Thymus (tissue), 11 donors: ENCODE data around the gene DTNBP1. TPM values are rescaled to one million over a fixed set of nuclear protein-coding genes. Genes with fewer than 3 reads are reported as not detected.

Source experiments
- DNase-seq, 9 donors: peaks; one replicate each; pipeline ENCODE4 v3.0.0-alpha.2; 2013; ENCODE audit warnings: low spot score in 9 of 9, low read depth in 6 of 9, missing footprints in 1 of 9
- H3K27ac ChIP-seq, 2 donors: one replicate each; pipeline ENCODE4 v1.5.1; 2013; ENCODE audit warnings: control low read depth in 1 of 2, low read depth in 1 of 2, low read length in 1 of 2, mild to moderate bottlenecking in 1 of 2, moderate library complexity in 1 of 2
- H3K27me3 ChIP-seq, 2 donors: one replicate each; pipeline ENCODE4 v1.5.1; 2013; ENCODE audit warnings: low read length in 1 of 2; ENCODE audit not compliant: control insufficient read depth in 2 of 2, insufficient read depth in 1 of 2
- H3K36me3 ChIP-seq, 2 donors: one replicate each; pipeline ENCODE4 v1.5.1; 2013; ENCODE audit warnings: low read length in 1 of 2, mild to moderate bottlenecking in 1 of 2, moderate library complexity in 1 of 2; ENCODE audit not compliant: control insufficient read depth in 2 of 2, insufficient read depth in 2 of 2
- H3K4me1 ChIP-seq, 2 donors: one replicate each; pipeline ENCODE4 v1.5.1; 2013; ENCODE audit warnings: low read length in 2 of 2; ENCODE audit not compliant: control insufficient read depth in 2 of 2, insufficient read depth in 2 of 2
- H3K4me3 ChIP-seq, 2 donors: one replicate each; pipeline ENCODE4 v1.5.1; 2013; ENCODE audit warnings: low read length in 2 of 2, control low read depth in 1 of 2, mild to moderate bottlenecking in 1 of 2
- H3K9me3 ChIP-seq, 2 donors: one replicate each; pipeline ENCODE4 v1.5.1; 2013; ENCODE audit warnings: low read length in 1 of 2, mild to moderate bottlenecking in 1 of 2; ENCODE audit not compliant: control insufficient read depth in 2 of 2, insufficient read depth in 1 of 2
- WGBS: extraction: QIAGEN DNeasy Blood & Tissue Kit; methylation state at CpG from one replicate; pipeline ENCODE4 v1.1.7; 2013; 5-methylcytosine and 5-hydroxymethylcytosine counted together
- polyA plus RNA-seq: library from polyadenylated mRNA; stranded (reverse); fragments of 200-250 nt; gene quantifications from one replicate; pipeline ENCODE4 v1.2.3, GENCODE V29; 2013
- total RNA-seq: library from RNA; stranded (reverse); fragments of 120-200 nt; gene quantifications from one replicate; pipeline ENCODE4 v1.2.4, GENCODE V29; 2013
- donor health status: healthy.

DTNBP1 gene
- total and polyA plus RNA-seq, 2 donors: 8.0 to 29.7 TPM

GRCh38 chr6:15531973-15532372 lies 130.9 kb downstream of the DTNBP1 start:
- Histone ChIP-seq H3K4me3 (no peak overlapping the region), H3K27me3 (no peaks in the 10 kb centered on the region), H3K27ac (no peak overlapping the region), H3K4me1 (no peaks in the 10 kb centered on the region), H3K36me3 (peaks cover 29 to 33% of the 10 kb centered on the region in 2 donors), H3K9me3 (peaks cover 0 to 6% of the 10 kb centered on the region in 2 donors)
- 98% methylated on average over 7 of the region's 7 CpGs for WGBS
- DNase-seq: no peak

DNA sequence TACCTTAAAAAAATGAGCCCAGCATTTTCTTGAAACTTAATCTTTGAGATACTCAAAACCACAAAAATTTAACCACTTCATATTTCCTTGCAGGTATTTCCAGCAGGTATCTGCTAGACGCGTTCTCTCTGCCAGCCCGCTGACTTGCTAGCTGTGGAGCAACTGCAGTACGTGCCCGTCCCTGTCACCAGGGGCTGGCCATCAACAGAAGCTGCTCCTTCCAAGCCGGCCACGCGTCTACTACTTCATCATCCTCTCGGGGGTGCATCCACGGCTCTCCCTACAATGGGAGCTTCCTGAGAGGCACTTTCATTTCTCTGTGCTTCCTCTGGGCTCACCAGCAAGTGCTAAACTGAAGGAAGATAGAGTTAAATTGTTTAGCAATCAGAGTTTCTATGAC lies 132.4 kb downstream of the DTNBP1 start:
- H3K36me3 ChIP-seq: peaks cover 29 to 41% of the 10 kb centered on the region in 2 donors
- H3K27me3 ChIP-seq: no peaks in the 10 kb centered on the region
- DNase-seq: no peak
- 93% methylated on average over 10 of the region's 10 CpGs for WGBS
- H3K4me1 ChIP-seq: no peaks in the 10 kb centered on the region
- H3K4me3 ChIP-seq: no peak overlapping the region
- no peak overlapping the region for H3K27ac ChIP-seq
- H3K9me3 ChIP-seq: peaks cover 0 to 3% of the 10 kb centered on the region in 2 donors

GRCh38 chr6:15528870-15529269 lies 134.0 kb downstream of the DTNBP1 start:
- Histone ChIP-seq H3K27me3 (no peaks in the 10 kb centered on the region), H3K36me3 (peaks cover 37 to 52% of the 10 kb centered on the region in 2 donors), H3K27ac (no peak overlapping the region), H3K4me1 (no peaks in the 10 kb centered on the region), H3K9me3 (peaks cover 0 to 3% of the 10 kb centered on the region in 2 donors), H3K4me3 (no peak overlapping the region)
- no peak for DNase-seq
- WGBS: 99% methylated on average over 9 of the region's 9 CpGs

DNA sequence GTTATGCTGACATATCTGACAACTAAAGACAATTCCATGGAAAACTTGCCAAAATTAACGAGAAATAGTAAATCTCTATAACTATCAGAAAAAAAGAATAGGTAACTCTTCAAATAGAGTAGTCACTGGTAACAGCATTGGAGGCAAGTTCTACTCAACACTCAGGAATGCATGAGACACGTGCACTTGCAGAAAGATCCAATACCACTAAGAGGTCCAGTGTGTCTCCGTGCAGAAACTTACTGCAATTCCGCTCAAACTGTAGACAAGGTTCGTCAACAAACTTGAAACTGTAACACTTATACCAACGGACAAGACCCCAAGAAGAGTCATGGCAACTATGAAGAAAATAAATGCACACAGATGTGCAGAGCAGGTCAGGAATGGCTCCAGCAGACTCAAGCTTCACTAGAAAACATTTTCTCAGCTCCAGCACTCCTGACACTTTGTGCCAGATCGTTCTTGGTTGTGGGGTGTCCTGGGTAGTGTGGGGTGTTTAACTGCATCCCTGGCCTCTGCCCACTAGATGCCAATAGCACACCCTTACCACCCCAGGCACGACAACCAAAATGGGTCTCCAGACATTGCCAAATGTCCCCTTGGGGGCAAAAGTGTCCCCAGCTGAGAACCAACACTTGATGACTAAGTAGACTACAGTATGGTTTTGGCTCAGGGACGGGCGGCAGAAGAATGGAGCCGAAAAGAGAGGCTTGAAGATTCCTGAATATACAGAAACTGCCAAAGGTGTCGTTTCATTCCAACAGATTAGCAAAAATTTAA lies 134.8 kb downstream of the DTNBP1 start:
- no peaks in the 10 kb centered on the region for H3K4me1 ChIP-seq
- H3K27ac ChIP-seq: no peak overlapping the region
- peaks cover 0 to 3% of the 10 kb centered on the region in 2 donors for H3K9me3 ChIP-seq
- peaks cover 43 to 54% of the 10 kb centered on the region in 2 donors for H3K36me3 ChIP-seq
- H3K4me3 ChIP-seq: no peak overlapping the region
- no peak for DNase-seq
- H3K27me3 ChIP-seq: no peaks in the 10 kb centered on the region
- 97% methylated on average over 12 of the region's 12 CpGs for WGBS

GRCh38 chr6:15526212-15526701 lies 136.6 kb downstream of the DTNBP1 start:
- 99% methylated on average over 13 of the region's 13 CpGs for WGBS
- no peak overlapping the region for H3K4me3 ChIP-seq
- no peaks in the 10 kb centered on the region for H3K4me1 ChIP-seq
- H3K9me3 ChIP-seq: peaks cover 0 to 3% of the 10 kb centered on the region in 2 donors
- H3K27ac ChIP-seq: no peak overlapping the region
- DNase-seq: no peak
- H3K27me3 ChIP-seq: no peaks in the 10 kb centered on the region
- H3K36me3 ChIP-seq: peaks cover 60 to 69% of the 10 kb centered on the region in 2 donors

GRCh38 chr6:15524861-15525401 lies 137.9 kb downstream of the DTNBP1 start:
- H3K9me3 ChIP-seq: peaks cover 0 to 3% of the 10 kb centered on the region in 2 donors
- WGBS: 97% methylated on average over 14 of the region's 14 CpGs
- H3K27me3 ChIP-seq: no peaks in the 10 kb centered on the region
- no peak overlapping the region for H3K27ac ChIP-seq
- no peak overlapping the region for H3K4me3 ChIP-seq
- no peak for DNase-seq
- peaks cover 60 to 65% of the 10 kb centered on the region in 2 donors for H3K36me3 ChIP-seq
- H3K4me1 ChIP-seq: no peaks in the 10 kb centered on the region

- H3K27ac ChIP-seq: no peak overlapping the region
- H3K36me3 ChIP-seq: peaks cover 64 to 73% of the 10 kb centered on the region in 2 donors
- H3K4me1 ChIP-seq: no peaks in the 10 kb centered on the region
- no peaks in the 10 kb centered on the region for H3K27me3 ChIP-seq
- no peak overlapping the region for H3K4me3 ChIP-seq
- DNase-seq: no peak
- peaks cover 0 to 3% of the 10 kb centered on the region in 2 donors for H3K9me3 ChIP-seq
- 97% methylated on average over 23 of the region's 23 CpGs for WGBS
Observed at GRCh38 chr6:15523679-15524630, 138.9 kb downstream of the DTNBP1 start.

DNA sequence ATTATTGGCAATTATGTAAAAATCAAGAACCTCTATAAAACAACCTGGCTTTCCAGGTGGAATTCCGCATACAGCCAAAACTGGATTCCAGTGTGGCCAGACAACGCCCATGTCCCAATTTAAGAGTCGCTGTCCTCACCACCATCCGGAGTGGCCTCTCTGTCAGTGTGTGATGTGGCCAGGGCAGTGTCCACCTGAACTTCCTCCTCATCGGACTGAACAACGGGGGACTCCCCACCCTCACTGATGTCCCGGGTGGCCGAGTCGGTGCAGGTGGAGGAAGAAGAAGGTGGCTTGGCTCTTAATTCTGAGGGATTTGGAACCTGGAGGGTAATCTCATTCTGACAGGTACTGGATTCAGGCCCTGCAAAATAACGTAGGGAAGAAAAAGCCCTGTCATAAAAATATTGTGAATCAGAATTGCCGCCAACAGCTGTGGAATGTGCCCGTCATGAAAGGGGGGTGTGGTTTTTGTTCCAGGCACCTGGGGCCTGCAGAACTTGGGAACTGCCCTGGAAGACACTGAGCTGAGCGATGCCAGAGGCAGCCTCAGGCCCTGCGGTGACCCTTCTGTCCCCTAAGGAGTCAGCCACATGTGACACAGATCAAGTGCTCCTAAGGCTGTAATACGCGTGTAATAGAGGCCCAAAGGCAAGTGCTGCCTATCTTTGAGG lies 139.8 kb downstream of the DTNBP1 start:
- 97% methylated on average over 16 of the region's 16 CpGs for WGBS
- peaks cover 65 to 73% of the 10 kb centered on the region in 2 donors for H3K36me3 ChIP-seq

More for the DNA sequence above, 139.8 kb downstream of the DTNBP1 start:
- Histone ChIP-seq H3K27me3 (no peaks in the 10 kb centered on the region), H3K9me3 (no peaks in the 10 kb centered on the region), H3K4me1 (no peaks in the 10 kb centered on the region), H3K4me3 (no peak overlapping the region), H3K27ac (no peak overlapping the region)
- DNase-seq: no peak
